Testis (tissue), 3 donors: ENCODE measurements around the gene SNX21. TPM values are rescaled to one million over a fixed set of nuclear protein-coding genes. Genes with fewer than 3 reads are reported as not detected.
A peak's percentile ranks its signal among the peaks of the same experiment; 100 is the strongest.
"Not testable (repeated sequence)": the region's sequence is repeated elsewhere in the genome, so short reads cannot be mapped to it uniquely, and the experiment has no call there.

Source experiments
- DNase-seq: peaks from one replicate; pipeline ENCODE4 v3.0.0-alpha.2; 2019
- H3K27ac ChIP-seq, 2 donors: fragments of 200-600 bp; sonication (generic); one replicate each; pipeline ENCODE4 v1.5.1; 2019
- H3K27me3 ChIP-seq: fragments of 200-600 bp; sonication (generic); one replicate; pipeline ENCODE4 v1.5.1; 2019
- H3K36me3 ChIP-seq: fragments of 200-600 bp; sonication (generic); one replicate; pipeline ENCODE4 v1.5.1; 2017; ENCODE audit warnings: low read depth; ENCODE audit errors: missing control alignments
- H3K4me1 ChIP-seq: fragments of 200-600 bp; sonication (generic); one replicate; pipeline ENCODE4 v1.5.1; 2019
- H3K4me3 ChIP-seq, 2 donors: fragments of 200-600 bp; sonication (generic); one replicate each; pipeline ENCODE4 v1.5.1; 2017 to 2019
- H3K9me3 ChIP-seq: fragments of 200-600 bp; sonication (generic); one replicate; pipeline ENCODE4 v1.5.1; 2017
- POLR2A ChIP-seq: fragments of 450-650 bp; IDR thresholded peaks from one replicate; pipeline ENCODE4 v1.6.1; 2017; ENCODE audit warnings: antibody characterized with exemption, mild to moderate bottlenecking, moderate library complexity
- WGBS, 2 donors: methylation state at CpG; one replicate each; pipeline ENCODE4 v1.1.5; 2018; 5-methylcytosine and 5-hydroxymethylcytosine counted together
- intact Hi-C: fragments of 100-400 bp; cut with DNase I; formaldehyde crosslinking; loops from one replicate; pipeline ENCODE4 v1.15.1; 2023; ENCODE audit warnings: low total_unique reads
- polyA plus RNA-seq: library from polyadenylated mRNA; stranded (reverse); fragments of 350-450 nt; fragmentation: Illumina TruSeq; extraction: RNeasy Lipid Tissue Mini Kit (QIAGEN cat#74804); gene quantifications from one replicate; pipeline ENCODE4 v1.2.3, GENCODE V29; 2014; ENCODE audit warnings: low read depth, low replicate concordance; ENCODE audit not compliant: insufficient read depth
- total RNA-seq, 2 donors: library from RNA; depleted of rRNA; stranded (reverse); fragments of >200 nt; gene quantifications; one replicate each; pipeline ENCODE4 v1.2.3, GENCODE V29; 2016
- TF ChIP-seq, protein P1 (sequence below), 3 experiments: fragments of 450-650 bp in 2 of 3; fragments of 200-600 bp in 1 of 3; sonication (generic) in 1 of 3; IDR thresholded peaks; one replicate each; pipeline ENCODE4 v1.5.1; 2016 to 2019; ENCODE audit warnings: antibody characterized with exemption in 3 of 3, mild to moderate bottlenecking in 2 of 3, moderate library complexity in 1 of 3

The SNX21 gene
- total and polyA plus RNA-seq, 3 donors from 2014 or later: 23.9 to 82.4 (median 77.9) TPM

DNA sequence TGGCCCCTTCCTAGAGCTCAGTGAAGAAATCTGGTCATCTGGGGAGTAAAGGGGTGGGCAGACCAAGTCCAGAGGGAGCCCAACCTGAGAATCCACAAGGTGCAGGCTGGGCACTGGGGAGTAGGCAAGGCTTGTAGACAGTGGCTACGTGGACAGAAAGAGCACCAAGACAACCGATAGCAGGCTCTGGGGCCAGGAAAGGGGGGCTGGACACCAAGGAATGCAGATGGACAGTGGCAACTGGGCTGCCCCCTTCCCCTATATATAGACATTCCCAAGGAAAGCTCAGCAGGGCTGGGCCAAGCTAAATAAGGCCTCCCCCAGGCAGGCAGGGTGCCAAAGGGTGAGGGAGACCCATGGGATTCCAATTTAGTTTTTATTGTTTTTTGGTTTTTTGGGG lies 5.0 kb upstream of the SNX21 start:
- DNase-seq: no peak
- TF ChIP-seq POLR2A: no peak
- no peak overlapping the region for H3K27ac ChIP-seq
- peaks cover 33% of the 10 kb centered on the region for H3K4me1 ChIP-seq
- no peak overlapping the region for H3K4me3 ChIP-seq
- H3K27me3 ChIP-seq: no peaks in the 10 kb centered on the region
- H3K36me3 ChIP-seq: no peaks in the 10 kb centered on the region
- intact Hi-C loops: no loop called here
- WGBS, 2 donors: 45 to 50% methylated on average over 2 of the region's 2 CpGs
- no peaks in the 10 kb centered on the region for H3K9me3 ChIP-seq

DNA sequence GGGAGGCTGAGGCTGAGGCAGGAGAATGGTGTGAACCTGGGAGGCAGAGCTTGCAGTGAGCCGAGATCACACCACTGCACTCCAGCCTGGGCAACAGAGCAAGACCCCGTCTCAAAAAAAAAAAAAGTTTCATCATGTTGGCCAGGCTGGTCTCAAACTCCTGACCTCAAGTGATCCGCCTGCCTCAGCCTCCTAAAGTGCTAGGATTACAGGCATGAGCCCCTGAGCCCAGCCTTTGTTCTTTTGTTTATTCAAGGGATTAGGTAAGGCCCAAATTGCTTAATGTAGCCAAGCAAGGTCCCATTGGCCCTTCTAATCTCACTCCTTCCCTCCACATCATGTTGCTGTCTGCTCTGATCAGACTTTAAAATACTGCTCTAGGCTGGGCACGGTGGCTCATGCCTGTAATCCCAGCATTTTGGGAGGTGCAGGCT lies 3.9 kb upstream of the SNX21 start:
- H3K4me3 ChIP-seq, intact Hi-C loops, DNase-seq, H3K27ac ChIP-seq, H3K27me3 ChIP-seq, H3K9me3 ChIP-seq, H3K36me3 ChIP-seq: not testable (repeated sequence)
- H3K4me1 ChIP-seq: peaks cover 28% of the 10 kb centered on the region
- WGBS, 2 donors: 88 to 91% methylated on average over 4 of the region's 4 CpGs

DNA sequence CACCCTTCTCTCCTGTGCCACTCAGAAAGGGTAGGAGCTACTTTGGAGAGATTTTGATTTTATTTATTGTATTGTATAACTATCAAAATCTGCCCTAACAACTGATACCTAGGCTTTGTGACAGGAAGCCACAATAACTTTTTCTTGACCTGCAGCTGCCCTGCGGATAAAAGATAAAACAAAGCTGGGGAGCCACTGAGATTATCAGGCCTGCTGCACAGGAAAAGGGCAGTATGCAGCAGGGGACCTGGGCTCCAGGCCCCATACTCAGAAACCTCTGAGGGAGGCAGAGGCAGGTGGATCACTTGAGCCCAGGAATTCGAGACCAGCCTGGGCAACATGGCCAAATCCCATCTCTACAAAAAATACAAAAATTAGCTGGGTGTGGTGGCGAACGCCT lies 980 bp upstream of the SNX21 start:
- Histone ChIP-seq H3K4me3 (no peak overlapping the region), H3K27ac (peak overlapping the region; percentile 92 to 95), H3K27me3 (no peaks in the 10 kb centered on the region), H3K4me1 (peaks cover 35% of the 10 kb centered on the region), H3K36me3 (no peaks in the 10 kb centered on the region), H3K9me3 (no peaks in the 10 kb centered on the region)
- no peak for DNase-seq
- intact Hi-C loops: no loop called here
- WGBS, 2 donors: 58 to 75% methylated on average over 4 of the region's 4 CpGs
- no peak for TF ChIP-seq POLR2A
- TF ChIP-seq, protein P1, sequence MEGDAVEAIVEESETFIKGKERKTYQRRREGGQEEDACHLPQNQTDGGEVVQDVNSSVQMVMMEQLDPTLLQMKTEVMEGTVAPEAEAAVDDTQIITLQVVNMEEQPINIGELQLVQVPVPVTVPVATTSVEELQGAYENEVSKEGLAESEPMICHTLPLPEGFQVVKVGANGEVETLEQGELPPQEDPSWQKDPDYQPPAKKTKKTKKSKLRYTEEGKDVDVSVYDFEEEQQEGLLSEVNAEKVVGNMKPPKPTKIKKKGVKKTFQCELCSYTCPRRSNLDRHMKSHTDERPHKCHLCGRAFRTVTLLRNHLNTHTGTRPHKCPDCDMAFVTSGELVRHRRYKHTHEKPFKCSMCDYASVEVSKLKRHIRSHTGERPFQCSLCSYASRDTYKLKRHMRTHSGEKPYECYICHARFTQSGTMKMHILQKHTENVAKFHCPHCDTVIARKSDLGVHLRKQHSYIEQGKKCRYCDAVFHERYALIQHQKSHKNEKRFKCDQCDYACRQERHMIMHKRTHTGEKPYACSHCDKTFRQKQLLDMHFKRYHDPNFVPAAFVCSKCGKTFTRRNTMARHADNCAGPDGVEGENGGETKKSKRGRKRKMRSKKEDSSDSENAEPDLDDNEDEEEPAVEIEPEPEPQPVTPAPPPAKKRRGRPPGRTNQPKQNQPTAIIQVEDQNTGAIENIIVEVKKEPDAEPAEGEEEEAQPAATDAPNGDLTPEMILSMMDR (IDR thresholded peaks at IDR 0.05): no peak

DNA sequence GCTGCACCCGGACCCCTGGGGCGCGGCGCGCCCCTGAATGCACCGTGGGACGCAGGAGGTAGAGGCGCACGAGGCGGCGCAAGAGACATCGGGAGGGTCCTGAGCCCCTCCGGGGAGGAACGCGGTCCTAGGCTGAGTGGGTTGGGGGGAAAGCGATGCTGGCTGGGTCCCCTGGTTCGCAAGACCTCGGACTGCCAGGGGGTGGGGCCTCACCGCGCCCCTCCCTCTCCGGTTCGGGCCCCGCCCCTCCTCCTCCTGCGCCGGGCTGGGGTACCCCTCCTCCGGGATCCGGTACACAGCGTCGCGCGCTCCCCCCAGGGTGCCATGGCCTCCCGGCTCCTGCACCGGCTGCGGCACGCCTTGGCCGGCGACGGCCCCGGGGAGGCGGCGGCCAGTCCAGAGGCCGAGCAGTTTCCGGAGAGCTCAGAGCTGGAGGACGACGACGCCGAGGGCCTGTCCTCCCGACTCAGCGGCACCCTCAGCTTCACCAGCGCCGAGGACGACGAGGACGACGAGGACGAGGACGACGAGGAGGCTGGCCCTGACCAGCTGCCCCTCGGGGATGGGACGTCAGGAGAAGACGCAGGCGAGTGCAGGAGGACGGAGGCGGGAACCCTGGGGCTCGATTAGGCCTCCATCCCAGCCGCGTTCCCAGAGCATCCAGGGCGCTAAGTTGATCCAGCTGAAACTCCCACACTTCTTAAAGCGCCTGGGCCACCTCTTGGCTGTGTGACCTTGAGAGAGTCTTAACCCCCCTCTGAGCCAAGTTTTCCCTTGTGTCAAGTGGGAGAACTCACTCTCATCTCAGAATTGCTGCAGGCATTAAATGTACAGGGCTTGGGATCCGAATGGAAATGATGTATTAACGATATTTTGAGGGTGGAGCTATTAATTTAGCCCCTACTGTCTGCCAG lies 541 bp downstream of the SNX21 start:
- peaks cover 27% of the 10 kb centered on the region for H3K4me1 ChIP-seq
- intact Hi-C loops: no loop called here
- DNase-seq: peak; percentile 84
- 1% methylated on average over 24 to 70 of the region's 71 CpGs for WGBS, 2 donors
- peak overlapping the region; percentile 92 to 95 for H3K27ac ChIP-seq
- no peak for TF ChIP-seq POLR2A
- TF ChIP-seq, protein P1 (IDR thresholded peaks at IDR 0.05): no peak
- no peaks in the 10 kb centered on the region for H3K36me3 ChIP-seq
- no peaks in the 10 kb centered on the region for H3K9me3 ChIP-seq
- peak overlapping the region; percentile 83 to 84 for H3K4me3 ChIP-seq
- H3K27me3 ChIP-seq: no peaks in the 10 kb centered on the region

DNA sequence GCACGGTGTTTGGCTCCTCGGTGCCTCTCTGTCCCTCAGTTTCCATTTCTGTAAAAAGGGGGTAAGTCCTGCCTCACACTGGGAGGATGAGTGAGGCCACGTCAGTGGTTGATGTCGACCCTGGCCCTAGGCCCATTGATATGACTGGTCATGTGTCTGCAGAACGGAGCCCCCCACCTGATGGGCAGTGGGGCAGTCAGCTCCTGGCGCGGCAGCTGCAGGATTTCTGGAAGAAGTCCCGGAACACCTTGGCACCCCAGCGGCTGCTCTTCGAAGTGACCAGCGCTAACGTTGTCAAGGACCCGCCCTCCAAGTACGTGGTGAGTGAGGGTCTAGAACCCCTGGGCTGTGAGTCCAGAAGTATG lies 1.2 kb downstream of the SNX21 start:
- H3K27me3 ChIP-seq: no peaks in the 10 kb centered on the region
- intact Hi-C loops: no loop called here

More for the DNA sequence above, 1.2 kb downstream of the SNX21 start:
- 40 to 52% methylated on average over 6 to 14 of the region's 14 CpGs for WGBS, 2 donors
- Histone ChIP-seq H3K4me3 (peak overlapping the region; percentile 83 to 84), H3K27ac (peak overlapping the region; percentile 92 to 95), H3K36me3 (no peaks in the 10 kb centered on the region), H3K9me3 (no peaks in the 10 kb centered on the region), H3K4me1 (peaks cover 27% of the 10 kb centered on the region)
- TF ChIP-seq, protein P1 (IDR thresholded peaks at IDR 0.05): no peak
- no peak for TF ChIP-seq POLR2A
- no peak for DNase-seq
